ENCODE results near the gene FXYD4. TPM values are rescaled to one million over a fixed set of nuclear protein-coding genes. Genes with fewer than 3 reads are reported as not detected.

The FXYD4 gene
- total RNA-seq, 1 donor: not detected

DNA sequence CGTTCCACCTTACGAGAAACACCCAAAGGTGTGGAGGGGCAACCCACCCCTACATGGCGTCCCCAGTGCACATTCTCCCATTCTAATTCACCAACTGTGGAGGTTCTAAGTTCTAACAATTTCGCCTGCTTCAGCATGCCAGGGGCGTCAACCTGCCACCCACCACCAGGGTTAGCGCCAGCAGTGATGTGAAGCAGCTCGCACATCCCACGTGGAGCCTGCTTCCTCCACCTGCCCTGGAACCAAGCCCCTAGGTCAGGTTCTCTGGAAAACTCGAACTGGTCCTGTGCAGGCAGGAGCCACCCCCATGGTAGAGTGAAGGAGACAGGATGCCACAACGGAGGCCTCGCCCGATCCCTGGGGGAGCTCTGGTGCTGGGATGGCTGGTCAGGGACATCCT lies 33.3 kb upstream of the FXYD4 start:
- Histone ChIP-seq H3K27me3 (ENCODE audit: insufficient read depth, low read length) (no peaks in the 10 kb centered on the region), H3K4me1 (ENCODE audit: insufficient read depth, low read length) (peaks cover 11% of the 10 kb centered on the region), H3K4me3 (ENCODE audit: low read length) (no peak overlapping the region), H3K9me3 (ENCODE audit: low read depth, low read length) (no peaks in the 10 kb centered on the region)

DNA sequence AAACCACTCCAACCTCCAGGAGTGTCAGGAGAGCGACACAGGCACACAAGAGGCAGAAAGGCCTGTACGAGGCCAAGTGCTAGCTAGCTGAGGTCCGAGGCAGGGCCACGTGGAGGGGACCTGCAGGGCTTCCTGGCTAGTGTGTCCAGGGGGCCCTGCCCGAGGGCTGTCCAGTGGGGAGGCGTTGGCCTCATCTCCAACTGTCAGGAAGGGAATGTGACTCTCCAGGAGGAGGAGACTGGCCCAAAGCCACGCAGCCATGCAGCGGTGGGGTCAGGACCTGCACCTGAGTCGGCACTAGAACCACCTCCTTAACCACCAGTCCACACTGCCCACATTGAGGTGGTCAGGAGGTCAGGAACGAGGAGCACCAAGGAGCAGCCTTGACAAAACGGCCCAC lies 32.3 kb upstream of the FXYD4 start:
- Histone ChIP-seq H3K4me1 (ENCODE audit: insufficient read depth, low read length) (peaks cover 3% of the 10 kb centered on the region), H3K4me3 (ENCODE audit: low read length) (no peak overlapping the region), H3K27me3 (ENCODE audit: insufficient read depth, low read length) (no peaks in the 10 kb centered on the region), H3K9me3 (ENCODE audit: low read depth, low read length) (no peaks in the 10 kb centered on the region)

DNA sequence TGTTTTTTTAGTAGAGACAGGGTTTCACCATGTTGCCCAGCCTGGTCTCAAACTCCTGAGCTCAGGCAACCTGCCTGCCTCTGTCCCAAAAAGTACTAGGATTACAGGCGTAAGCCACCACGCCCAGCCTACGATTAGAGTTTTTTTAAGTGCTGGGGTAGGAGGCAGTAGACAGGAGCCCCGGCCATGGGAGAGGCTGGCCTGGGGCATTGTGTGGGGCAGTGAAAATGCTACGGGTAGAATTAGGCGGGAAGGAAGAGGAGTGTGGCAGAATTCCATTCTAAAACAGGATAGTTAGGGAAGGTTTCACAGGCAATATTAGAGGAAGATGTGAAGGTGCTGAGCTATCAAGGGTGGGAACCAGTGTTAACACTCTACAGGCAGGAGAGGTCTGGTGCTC lies 31.3 kb upstream of the FXYD4 start:
- H3K4me1 ChIP-seq (ENCODE audit: insufficient read depth, low read length): peaks cover 3% of the 10 kb centered on the region
- no peaks in the 10 kb centered on the region for H3K9me3 ChIP-seq (ENCODE audit: low read depth, low read length)
- no peaks in the 10 kb centered on the region for H3K27me3 ChIP-seq (ENCODE audit: insufficient read depth, low read length)
- no peak overlapping the region for H3K4me3 ChIP-seq (ENCODE audit: low read length)

DNA sequence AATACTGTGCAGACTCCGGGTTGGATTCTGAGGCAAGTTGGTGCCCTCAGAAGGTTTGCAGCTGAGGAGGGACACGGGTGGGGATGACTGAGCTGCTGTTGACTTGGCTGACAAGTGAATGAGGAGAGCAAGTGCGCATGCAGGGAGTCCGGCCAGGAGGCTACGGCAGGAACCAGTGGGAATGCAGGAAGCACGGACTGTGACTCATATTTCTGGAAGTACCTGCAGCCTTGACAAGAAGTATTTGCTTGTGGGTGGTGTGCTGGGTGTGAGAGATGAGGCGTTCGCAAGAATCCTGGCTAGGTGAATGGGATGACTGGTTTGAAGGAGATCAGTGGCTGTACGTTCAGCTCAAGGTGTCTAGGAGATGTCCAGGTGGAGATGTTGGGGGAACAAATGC lies 30.8 kb upstream of the FXYD4 start:
- Histone ChIP-seq H3K4me1 (ENCODE audit: insufficient read depth, low read length) (peaks cover 3% of the 10 kb centered on the region), H3K4me3 (ENCODE audit: low read length) (no peak overlapping the region), H3K27me3 (ENCODE audit: insufficient read depth, low read length) (no peaks in the 10 kb centered on the region), H3K9me3 (ENCODE audit: low read depth, low read length) (no peaks in the 10 kb centered on the region)

DNA sequence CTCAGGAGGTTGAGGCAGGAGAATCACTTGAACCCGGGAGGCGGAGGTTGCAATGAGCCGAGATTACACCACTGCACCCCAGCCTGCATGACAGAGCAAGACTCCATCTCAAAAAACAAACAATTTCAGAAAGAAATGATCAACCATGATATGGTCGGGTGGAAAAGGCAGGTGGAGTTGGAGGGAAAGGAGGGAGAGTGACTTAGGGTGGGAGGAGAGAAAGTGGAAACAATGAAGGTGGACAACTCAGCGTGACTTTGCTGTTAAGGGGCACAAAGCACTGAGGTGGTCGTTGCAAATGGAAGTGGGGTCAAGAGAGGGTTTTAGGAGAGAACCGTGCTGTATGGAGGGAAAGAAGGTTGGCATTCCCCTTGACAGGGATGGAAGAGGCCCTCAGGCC lies 30.0 kb upstream of the FXYD4 start:
- no peaks in the 10 kb centered on the region for H3K9me3 ChIP-seq (ENCODE audit: low read depth, low read length)
- no peak overlapping the region for H3K4me3 ChIP-seq (ENCODE audit: low read length)
- no peaks in the 10 kb centered on the region for H3K4me1 ChIP-seq (ENCODE audit: insufficient read depth, low read length)
- no peaks in the 10 kb centered on the region for H3K27me3 ChIP-seq (ENCODE audit: insufficient read depth, low read length)

DNA sequence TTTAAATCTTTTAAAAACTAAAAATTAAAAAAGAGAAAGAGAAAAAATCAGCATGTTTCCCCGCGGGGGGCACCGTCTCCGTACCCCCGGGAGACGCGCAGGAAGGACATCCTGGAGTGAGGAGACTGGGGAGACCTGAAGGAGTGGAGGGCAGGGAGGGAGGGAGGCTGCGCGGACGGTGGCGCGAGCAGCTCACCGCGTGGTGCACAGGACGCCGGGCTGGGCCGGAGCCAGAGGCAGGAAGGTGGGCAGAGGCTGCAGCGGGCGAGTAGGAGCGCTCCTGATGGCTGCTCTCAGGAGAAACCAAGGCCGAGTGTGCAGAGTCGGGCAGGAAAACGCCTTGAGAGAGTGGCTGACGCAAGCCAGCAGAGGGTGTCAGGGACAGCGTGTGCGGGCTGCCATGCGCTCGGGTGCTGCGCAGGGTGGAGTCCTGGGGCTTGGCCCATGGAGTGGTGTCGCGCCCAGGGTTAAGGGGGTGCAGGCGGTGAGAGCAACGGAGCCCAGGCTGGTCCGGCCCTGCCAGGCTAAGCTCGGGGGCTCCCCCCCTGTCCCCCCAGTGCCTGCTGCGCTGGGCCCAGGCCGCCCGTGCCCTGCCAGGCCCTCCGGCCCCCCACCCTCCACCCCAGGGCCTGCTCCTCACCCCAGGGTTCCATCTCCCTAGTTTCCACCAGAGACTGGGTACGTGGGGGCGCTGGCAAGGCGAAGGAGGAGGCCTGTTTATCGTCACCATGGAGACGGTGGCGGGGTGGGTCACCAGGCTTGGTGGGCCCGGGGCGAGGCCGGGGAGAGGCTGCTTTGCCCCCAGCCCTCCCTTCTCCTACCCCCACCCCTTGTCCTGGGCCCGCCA lies 28.9 kb upstream of the FXYD4 start:
- Histone ChIP-seq H3K9me3 (ENCODE audit: low read depth, low read length) (no peaks in the 10 kb centered on the region), H3K4me3 (ENCODE audit: low read length) (no peak overlapping the region), H3K4me1 (ENCODE audit: insufficient read depth, low read length) (no peaks in the 10 kb centered on the region), H3K27me3 (ENCODE audit: insufficient read depth, low read length) (no peaks in the 10 kb centered on the region)

DNA sequence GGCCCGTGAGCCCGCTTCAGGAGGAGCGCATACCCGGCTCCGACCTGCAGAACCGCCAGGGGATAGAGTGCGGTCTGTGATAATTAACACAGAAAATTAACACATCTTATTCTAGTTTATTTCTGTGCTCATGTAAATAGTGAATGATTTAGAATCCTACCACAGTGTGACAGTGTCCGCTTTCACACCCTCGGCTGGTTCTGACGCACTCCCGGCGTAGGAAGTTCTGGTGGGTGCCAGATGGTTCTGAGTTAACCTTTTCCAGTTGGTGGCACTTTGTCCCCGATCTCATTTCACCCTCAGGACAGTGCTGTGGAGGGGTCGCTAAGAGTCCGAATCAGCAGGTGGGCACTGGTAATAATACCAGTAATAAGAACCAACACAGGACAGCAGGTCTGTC lies 28.3 kb upstream of the FXYD4 start:
- Histone ChIP-seq H3K4me3 (ENCODE audit: low read length) (no peak overlapping the region), H3K9me3 (ENCODE audit: low read depth, low read length) (no peaks in the 10 kb centered on the region), H3K4me1 (ENCODE audit: insufficient read depth, low read length) (peaks cover 4% of the 10 kb centered on the region), H3K27me3 (ENCODE audit: insufficient read depth, low read length) (no peaks in the 10 kb centered on the region)

DNA sequence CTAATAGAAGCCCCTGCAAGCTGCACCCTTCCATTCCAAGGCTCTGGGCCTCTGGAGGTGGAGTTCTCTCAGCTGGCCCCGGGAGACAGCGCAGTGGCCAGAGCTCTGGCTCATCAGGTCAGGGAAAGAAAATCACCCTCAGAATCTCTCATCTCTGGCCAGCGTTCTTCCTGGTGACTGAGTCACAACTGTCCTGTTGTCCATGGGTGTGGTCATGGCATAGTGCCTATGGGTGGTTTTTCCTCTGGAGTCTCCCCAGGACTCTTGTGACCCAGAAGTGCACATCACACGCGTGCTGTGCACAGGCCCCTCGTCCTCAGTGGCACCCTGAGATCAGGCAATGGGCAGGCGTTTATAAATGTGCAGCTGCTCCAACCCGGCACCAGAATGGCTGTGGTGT lies 27.4 kb upstream of the FXYD4 start:
- no peaks in the 10 kb centered on the region for H3K27me3 ChIP-seq (ENCODE audit: insufficient read depth, low read length)
- H3K4me1 ChIP-seq (ENCODE audit: insufficient read depth, low read length): peaks cover 11% of the 10 kb centered on the region
- no peak overlapping the region for H3K4me3 ChIP-seq (ENCODE audit: low read length)
- no peaks in the 10 kb centered on the region for H3K9me3 ChIP-seq (ENCODE audit: low read depth, low read length)

DNA sequence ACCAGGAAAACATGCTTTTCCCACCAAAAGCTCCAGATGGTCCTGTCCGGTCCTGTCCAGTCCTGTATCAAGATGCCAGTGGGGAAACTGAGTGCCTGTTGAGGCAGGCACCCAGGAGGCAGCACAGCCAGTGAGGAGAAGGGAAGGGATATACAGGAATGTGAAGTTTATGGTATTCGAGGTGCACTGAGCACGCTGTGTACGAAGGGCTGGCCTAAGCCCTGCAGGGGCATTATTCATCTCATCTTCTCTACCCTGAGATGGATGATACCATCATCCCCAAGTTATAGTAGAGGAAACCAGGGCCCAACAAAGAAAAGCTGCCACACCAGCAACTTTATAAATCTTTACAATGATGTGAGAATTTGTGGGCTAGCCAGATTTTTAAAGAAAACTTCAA lies 23.4 kb upstream of the FXYD4 start:
- no peak overlapping the region for H3K4me3 ChIP-seq (ENCODE audit: low read length)
- H3K4me1 ChIP-seq (ENCODE audit: insufficient read depth, low read length): peaks cover 11% of the 10 kb centered on the region
- H3K9me3 ChIP-seq (ENCODE audit: low read depth, low read length): no peaks in the 10 kb centered on the region
- H3K27me3 ChIP-seq (ENCODE audit: insufficient read depth, low read length): peaks cover 11% of the 10 kb centered on the region

DNA sequence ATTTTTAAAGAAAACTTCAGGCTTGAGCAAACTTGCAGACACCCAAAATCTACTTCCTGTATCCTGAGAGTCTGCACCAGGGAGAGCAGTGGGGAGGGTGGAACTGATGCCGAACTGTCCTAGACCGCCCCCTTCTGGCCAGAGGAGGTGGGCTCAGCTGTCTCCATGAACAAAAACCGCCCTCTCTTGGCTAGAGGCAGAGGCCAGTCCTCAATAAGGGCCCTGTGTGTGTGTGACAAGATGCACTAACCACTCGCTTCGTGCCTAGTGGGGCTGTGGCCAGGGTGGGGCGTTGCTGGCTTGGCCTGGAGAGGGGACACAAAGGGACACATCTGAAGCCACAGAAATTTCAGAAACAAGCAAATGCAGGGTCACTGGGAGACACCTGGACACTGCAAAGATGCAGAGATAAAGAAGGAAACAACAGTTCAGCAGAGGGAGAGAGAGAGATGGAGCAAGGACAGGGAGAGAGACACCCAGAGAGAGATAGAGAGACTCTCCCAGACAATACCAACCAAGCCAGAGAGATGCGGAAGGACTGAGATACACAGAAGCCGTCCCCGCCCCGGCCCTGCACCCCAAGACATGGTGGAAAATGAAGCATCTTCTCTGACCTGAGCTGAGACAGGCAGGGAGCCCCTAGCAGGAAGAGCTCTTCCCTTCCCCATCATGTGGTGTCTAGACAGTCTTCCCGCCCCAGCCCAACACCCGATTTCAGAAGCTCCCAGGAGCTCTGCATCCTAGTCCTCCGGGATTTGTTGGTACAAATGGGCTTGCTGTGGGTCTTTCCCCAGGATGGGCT lies 22.7 kb upstream of the FXYD4 start:
- Histone ChIP-seq H3K4me3 (ENCODE audit: low read length) (no peak overlapping the region), H3K4me1 (ENCODE audit: insufficient read depth, low read length) (peaks cover 11% of the 10 kb centered on the region), H3K27me3 (ENCODE audit: insufficient read depth, low read length) (peaks cover 11% of the 10 kb centered on the region), H3K9me3 (ENCODE audit: low read depth, low read length) (no peaks in the 10 kb centered on the region)

DNA sequence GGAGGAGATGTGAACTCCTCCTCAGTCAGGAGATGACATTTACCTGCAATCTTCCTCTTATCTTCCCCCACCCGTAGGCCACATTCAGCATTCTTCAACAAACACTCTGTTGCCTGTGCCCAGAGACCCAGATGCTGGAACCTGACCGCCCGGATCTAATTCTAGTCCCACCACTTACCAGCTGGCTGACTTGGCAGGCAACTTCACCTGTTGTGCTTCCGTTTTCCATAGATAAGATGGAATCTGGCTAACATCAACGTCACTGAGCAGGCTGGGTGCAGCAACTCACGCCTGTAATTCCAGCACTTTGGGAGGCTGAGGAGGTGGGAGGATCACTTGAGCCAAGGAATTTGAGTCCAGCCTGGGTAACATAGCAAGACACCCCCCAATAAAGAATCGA lies 21.3 kb upstream of the FXYD4 start:
- Histone ChIP-seq H3K27me3 (ENCODE audit: insufficient read depth, low read length) (peaks cover 11% of the 10 kb centered on the region), H3K4me1 (ENCODE audit: insufficient read depth, low read length) (peaks cover 11% of the 10 kb centered on the region), H3K9me3 (ENCODE audit: low read depth, low read length) (no peaks in the 10 kb centered on the region), H3K4me3 (ENCODE audit: low read length) (no peak overlapping the region)

DNA sequence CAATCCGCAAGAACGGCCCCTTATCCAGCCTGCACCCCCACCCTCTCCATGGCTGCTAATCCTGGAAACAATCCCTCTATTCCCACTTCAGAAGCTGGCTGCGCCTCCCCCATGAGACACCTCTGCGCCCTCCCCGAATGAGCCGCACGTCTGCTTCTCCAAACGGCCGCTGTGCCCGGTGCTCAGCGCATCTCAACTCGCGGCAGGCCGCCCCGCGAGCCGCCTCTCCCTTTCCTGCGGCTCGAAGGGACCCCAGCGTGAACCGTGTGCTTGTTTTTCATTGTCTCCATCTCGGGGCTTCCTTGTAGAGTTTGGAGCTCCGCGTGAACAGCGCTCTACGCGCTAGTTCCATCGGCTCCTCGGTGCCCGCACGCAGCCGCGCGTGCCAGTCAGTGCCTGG lies 20.8 kb upstream of the FXYD4 start:
- H3K4me1 ChIP-seq (ENCODE audit: insufficient read depth, low read length): peaks cover 11% of the 10 kb centered on the region
- no peak overlapping the region for H3K4me3 ChIP-seq (ENCODE audit: low read length)
- H3K27me3 ChIP-seq (ENCODE audit: insufficient read depth, low read length): peaks cover 11% of the 10 kb centered on the region
- no peaks in the 10 kb centered on the region for H3K9me3 ChIP-seq (ENCODE audit: low read depth, low read length)

DNA sequence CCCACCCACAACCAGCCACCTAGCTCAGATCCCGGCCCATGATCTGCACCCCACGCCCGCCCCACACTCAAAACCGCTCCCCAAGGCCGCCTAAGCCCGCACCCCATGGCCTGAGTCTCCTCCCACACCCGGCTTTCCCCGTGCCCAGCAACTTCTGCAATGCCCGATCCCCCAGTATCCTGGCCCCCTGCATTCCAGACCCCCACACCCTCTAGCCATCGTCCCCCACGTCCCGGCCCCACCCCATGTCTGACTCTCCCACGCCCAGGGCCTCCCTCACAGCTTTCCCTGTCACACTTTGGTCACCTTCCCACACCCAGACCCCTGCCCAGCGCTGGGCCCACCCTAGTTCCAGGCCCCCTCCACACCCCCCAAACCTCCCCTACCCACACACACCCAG lies 20.1 kb upstream of the FXYD4 start:
- Histone ChIP-seq H3K4me1 (ENCODE audit: insufficient read depth, low read length) (peaks cover 11% of the 10 kb centered on the region), H3K9me3 (ENCODE audit: low read depth, low read length) (no peaks in the 10 kb centered on the region), H3K27me3 (ENCODE audit: insufficient read depth, low read length) (peaks cover 11% of the 10 kb centered on the region), H3K4me3 (ENCODE audit: low read length) (no peak overlapping the region)

DNA sequence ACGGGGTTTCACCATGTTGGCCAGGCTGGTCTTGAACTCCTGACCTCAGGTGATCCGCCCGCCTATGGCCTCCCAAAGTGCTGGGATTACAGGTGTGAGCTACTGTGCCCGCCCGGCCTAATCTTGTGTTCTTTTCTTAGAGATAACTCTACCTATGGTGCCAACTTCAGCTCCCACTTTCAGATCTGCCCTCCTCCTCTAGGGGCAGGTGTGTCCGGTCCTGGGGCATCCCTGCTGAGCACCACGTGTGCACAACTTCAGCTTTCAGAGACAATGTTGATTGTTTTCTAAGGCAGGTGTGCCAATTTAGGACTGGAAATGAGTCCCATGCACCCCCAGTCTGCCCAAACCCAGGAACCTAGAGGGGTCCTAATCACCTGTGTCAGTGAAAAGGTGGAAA lies 18.5 kb upstream of the FXYD4 start:
- Histone ChIP-seq H3K4me3 (ENCODE audit: low read length) (no peak overlapping the region), H3K27me3 (ENCODE audit: insufficient read depth, low read length) (peaks cover 11% of the 10 kb centered on the region), H3K4me1 (ENCODE audit: insufficient read depth, low read length) (peaks cover 9% of the 10 kb centered on the region), H3K9me3 (ENCODE audit: low read depth, low read length) (no peaks in the 10 kb centered on the region)

DNA sequence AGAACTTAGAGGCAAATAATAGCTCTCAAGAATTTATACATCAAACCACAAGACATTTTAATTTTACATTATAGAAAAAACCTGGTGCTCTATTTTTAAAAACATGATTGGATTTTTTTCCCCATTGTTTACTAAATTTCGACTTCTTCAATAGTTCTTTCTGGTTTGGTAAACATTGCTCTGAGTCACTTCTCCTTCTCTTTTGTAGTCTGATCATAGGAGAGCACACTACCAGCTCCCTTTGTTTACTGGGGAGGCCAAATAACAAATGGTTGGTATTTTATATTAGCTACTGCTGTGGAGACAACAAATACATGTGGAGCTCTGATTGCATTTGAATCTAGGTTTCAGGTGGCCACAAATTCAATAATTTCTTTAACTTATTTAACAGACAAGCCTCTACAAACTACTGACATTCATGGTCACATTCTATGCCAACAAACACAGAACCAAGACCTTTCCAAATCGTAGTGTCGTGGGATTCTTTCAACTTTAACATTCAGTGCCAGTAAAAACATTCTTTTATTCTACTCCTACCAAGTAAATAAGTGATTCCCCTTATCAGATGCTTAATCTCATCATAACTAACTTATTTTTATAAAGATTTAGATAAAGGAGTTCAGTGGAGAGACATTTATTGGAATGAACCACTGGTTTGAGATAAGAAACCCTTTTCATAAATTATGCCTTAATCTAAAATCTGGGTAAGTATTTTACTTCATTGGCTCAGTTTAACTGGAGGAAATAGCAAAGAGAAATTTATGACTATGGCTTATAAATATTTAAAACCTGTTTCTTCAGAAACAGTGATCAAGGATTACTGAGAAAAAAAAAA lies 17.7 kb upstream of the FXYD4 start:
- no peak overlapping the region for H3K4me3 ChIP-seq (ENCODE audit: low read length)
- peaks cover 1% of the 10 kb centered on the region for H3K4me1 ChIP-seq (ENCODE audit: insufficient read depth, low read length)
- peaks cover 11% of the 10 kb centered on the region for H3K27me3 ChIP-seq (ENCODE audit: insufficient read depth, low read length)
- no peaks in the 10 kb centered on the region for H3K9me3 ChIP-seq (ENCODE audit: low read depth, low read length)
